ENCODE results near the gene NEMP1. TPM values are rescaled to one million over a fixed set of nuclear protein-coding genes. Genes with fewer than 3 reads are reported as not detected.
A peak's percentile ranks its signal among the peaks of the same experiment; 100 is the strongest.

Gene NEMP1
- total and polyA plus RNA-seq, 2 of the 13 experiments (the other 11 are each of a cell fraction or from before 2014, with no cell fraction given), result 11.4 to 12.9 TPM

- TF ChIP-seq PRDM15 (CRISPR knock-in tag; IDR thresholded peaks at IDR 0.05) (no peak), PHF21A (CRISPR knock-in tag; IDR thresholded peaks at IDR 0.05) (peak; percentile 73; the same call in 1 of the 2 replicates), GABPA (IDR thresholded peaks at IDR 0.05; ENCODE audit: low read depth, low read length) (no peak), GABPA (CRISPR knock-in tag; IDR thresholded peaks at IDR 0.05; ENCODE audit: low read depth) (peak; percentile 35; the same call in 1 of the 2 replicates), ZNF674 (CRISPR knock-in tag; IDR thresholded peaks at IDR 0.05; ENCODE audit: low read depth) (no peak), HOXA3 (CRISPR knock-in tag; IDR thresholded peaks at IDR 0.05) (peak; percentile 91), ZNF710 (CRISPR knock-in tag; IDR thresholded peaks at IDR 0.05; ENCODE audit: borderline replicate concordance) (0 out of 2 replicates have a peak, but pooled peaks have one; percentile 42), ZNF609 (CRISPR knock-in tag; IDR thresholded peaks at IDR 0.05; ENCODE audit: borderline replicate concordance) (peak; percentile 35), SAP130 (CRISPR knock-in tag; IDR thresholded peaks at IDR 0.05; ENCODE audit: low read depth) (peak; percentile 81), YEATS4 (CRISPR knock-in tag; IDR thresholded peaks at IDR 0.05; ENCODE audit: borderline replicate concordance) (peak; percentile 84; the same call in 1 of the 2 replicates), ZNF337 (CRISPR knock-in tag; IDR thresholded peaks at IDR 0.05; ENCODE audit: borderline replicate concordance, low read depth) (no peak), ZNF547 (CRISPR knock-in tag; IDR thresholded peaks at IDR 0.05) (no peak), JUN (CRISPR knock-in tag; IDR thresholded peaks at IDR 0.05) (no peak), FOXP1 (IDR thresholded peaks at IDR 0.05) (no peak; the same call in 1 of the 2 replicates), FOXP1 (CRISPR knock-in tag; IDR thresholded peaks at IDR 0.05) (peak; percentile 75), ZNF275 (CRISPR knock-in tag; IDR thresholded peaks at IDR 0.05; ENCODE audit: borderline replicate concordance) (0 out of 2 replicates have a peak, but pooled peaks have one; percentile 30), CCDC6 (CRISPR knock-in tag; IDR thresholded peaks at IDR 0.05) (0 out of 2 replicates have a peak, but pooled peaks have one; percentile 39)
Observed at GRCh38 chr12:57088354-57089270, 10.0 kb upstream of the NEMP1 start, which contains the start of gene NAB2 (continued).

All from HepG2 (cell line).